Karpas-422 (cell line): ENCODE results near the gene BMP8A. TPM values are rescaled to one million over a fixed set of nuclear protein-coding genes. Genes with fewer than 3 reads are reported as not detected.
A peak's percentile ranks its signal among the peaks of the same experiment; 100 is the strongest.
"Not testable (repeated sequence)": the region's sequence is repeated elsewhere in the genome, so short reads cannot be mapped to it uniquely, and the experiment has no call there.

Source experiments
- DNase-seq: peaks from one replicate; pipeline ENCODE4 v3.0.0-alpha.2; 2015
- H2AFZ ChIP-seq: fragments of 200-600 bp; sonication (generic); 2 replicates; pipeline ENCODE4 v1.6.1; 2014; ENCODE audit warnings: antibody characterized with exemption, low read length, mixed read lengths
- H3K27ac ChIP-seq: fragments of 200-600 bp; sonication (generic); 2 replicates; pipeline ENCODE4 v1.5.1; 2014; ENCODE audit warnings: mild to moderate bottlenecking, low read length, moderate library complexity
- H3K27me3 ChIP-seq: fragments of 200-600 bp; sonication (generic); 2 replicates; pipeline ENCODE4 v1.6.1; 2014; ENCODE audit warnings: low read length, mixed read lengths
- H3K36me3 ChIP-seq: fragments of 200-600 bp; sonication (generic); 2 replicates; pipeline ENCODE4 v1.6.1; 2014; ENCODE audit warnings: low read length, mixed read lengths; ENCODE audit not compliant: insufficient read depth
- H3K4me1 ChIP-seq: fragments of 200-600 bp; sonication (generic); 2 replicates; pipeline ENCODE4 v1.6.1; 2014; ENCODE audit warnings: mild to moderate bottlenecking, low read length, mixed read lengths
- H3K4me2 ChIP-seq: fragments of 200-600 bp; sonication (generic); 2 replicates; pipeline ENCODE4 v1.6.1; 2014; ENCODE audit warnings: low read length, low read depth, mild to moderate bottlenecking; ENCODE audit not compliant: poor library complexity, severe bottlenecking
- H3K4me3 ChIP-seq: fragments of 200-600 bp; sonication (generic); 2 replicates; pipeline ENCODE4 v1.5.1; 2014; ENCODE audit warnings: mild to moderate bottlenecking, antibody characterized with exemption, low read length, mixed read lengths
- H3K79me2 ChIP-seq: fragments of 200-600 bp; sonication (generic); 2 replicates; pipeline ENCODE4 v1.6.1; 2014; ENCODE audit warnings: mild to moderate bottlenecking, low read length, mixed read lengths
- H3K9ac ChIP-seq: fragments of 200-600 bp; sonication (generic); 2 replicates; pipeline ENCODE4 v1.6.0; 2014; ENCODE audit warnings: low read length
- H3K9me2 ChIP-seq: fragments of 200-600 bp; sonication (generic), shearing (Covaris generic); replicated peaks from 2 replicates; pipeline ENCODE4 v1.6.0; 2014; ENCODE audit warnings: mild to moderate bottlenecking, low read length, moderate library complexity; ENCODE audit not compliant: insufficient read depth
- H3K9me3 ChIP-seq: fragments of 300-700, 200-600 bp; sonication (generic); 2 replicates; pipeline ENCODE4 v1.6.1; 2014; ENCODE audit warnings: low read length, mixed read lengths
- H4K20me1 ChIP-seq: fragments of 200-600 bp; sonication (generic); 2 replicates; pipeline ENCODE4 v1.6.1; 2014; ENCODE audit warnings: mild to moderate bottlenecking, antibody characterized with exemption, low read length, low read depth; ENCODE audit not compliant: insufficient read depth
- total RNA-seq: library from RNA; depleted of rRNA; stranded (reverse); fragments of >200 nt; shearing (Covaris generic); gene quantifications from 2 replicates; pipeline ENCODE4 v1.2.3, GENCODE V29; 2014; ENCODE audit warnings: low replicate concordance

The BMP8A gene
- total RNA-seq, 1 experiment from 2014 or later = not detected

DNA sequence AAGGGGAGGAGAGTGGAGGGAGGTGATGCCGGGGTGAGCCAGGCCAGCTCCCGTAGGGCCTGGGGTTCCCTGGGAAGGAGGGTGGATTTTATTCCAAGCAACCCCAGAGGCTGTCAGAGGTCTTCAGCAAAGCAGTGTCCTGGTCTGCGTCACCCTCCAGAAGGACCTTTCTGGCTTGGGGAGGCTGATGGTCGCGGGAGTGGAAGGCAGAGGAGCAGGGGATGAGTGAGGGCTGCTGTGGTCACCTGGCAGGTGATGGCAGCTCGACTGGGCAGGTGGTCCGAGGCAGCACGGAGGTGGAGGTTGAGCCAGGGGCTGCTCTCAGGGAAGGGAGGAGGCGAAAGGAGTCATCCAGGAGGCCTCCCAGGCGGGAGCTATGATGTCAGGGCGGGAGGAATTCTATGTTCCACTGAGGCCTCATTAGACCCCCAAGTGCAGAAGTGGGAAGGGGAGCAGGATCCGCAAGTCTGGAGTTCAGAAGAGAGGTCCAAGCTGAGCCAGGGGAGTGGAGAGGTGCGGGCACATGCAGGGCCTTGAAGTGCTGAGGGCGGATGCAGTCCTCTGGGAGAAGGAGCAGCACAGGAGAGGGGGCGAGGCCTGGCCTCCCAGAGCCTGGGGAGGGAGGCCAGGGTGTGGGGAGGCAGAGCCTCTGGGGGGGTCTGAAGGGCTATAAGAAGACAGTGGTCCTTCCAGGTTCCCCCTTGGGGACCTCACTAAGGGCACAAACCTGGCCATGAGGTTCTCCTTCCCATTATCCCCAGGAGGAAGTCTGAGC, 33.3 kb downstream of the BMP8A start:
- H3K79me2 ChIP-seq = no peaks in the 10 kb centered on the region
- H3K36me3 ChIP-seq = no peaks in the 10 kb centered on the region; the same call in 1 of the 2 replicates
- peak; percentile 40 for DNase-seq
- peaks cover 17% of the 10 kb centered on the region for H3K4me1 ChIP-seq
- no peaks in the 10 kb centered on the region for H3K9me3 ChIP-seq
- H4K20me1 ChIP-seq = no peaks in the 10 kb centered on the region
- H3K9ac ChIP-seq = no peak overlapping the region
- no peak overlapping the region for H3K4me3 ChIP-seq
- no peak overlapping the region for H3K27ac ChIP-seq
- H2AFZ ChIP-seq = no peak overlapping the region
- no peak overlapping the region for H3K4me2 ChIP-seq
- H3K9me2 ChIP-seq = no peaks in the 10 kb centered on the region
- H3K27me3 ChIP-seq = no peaks in the 10 kb centered on the region

DNA sequence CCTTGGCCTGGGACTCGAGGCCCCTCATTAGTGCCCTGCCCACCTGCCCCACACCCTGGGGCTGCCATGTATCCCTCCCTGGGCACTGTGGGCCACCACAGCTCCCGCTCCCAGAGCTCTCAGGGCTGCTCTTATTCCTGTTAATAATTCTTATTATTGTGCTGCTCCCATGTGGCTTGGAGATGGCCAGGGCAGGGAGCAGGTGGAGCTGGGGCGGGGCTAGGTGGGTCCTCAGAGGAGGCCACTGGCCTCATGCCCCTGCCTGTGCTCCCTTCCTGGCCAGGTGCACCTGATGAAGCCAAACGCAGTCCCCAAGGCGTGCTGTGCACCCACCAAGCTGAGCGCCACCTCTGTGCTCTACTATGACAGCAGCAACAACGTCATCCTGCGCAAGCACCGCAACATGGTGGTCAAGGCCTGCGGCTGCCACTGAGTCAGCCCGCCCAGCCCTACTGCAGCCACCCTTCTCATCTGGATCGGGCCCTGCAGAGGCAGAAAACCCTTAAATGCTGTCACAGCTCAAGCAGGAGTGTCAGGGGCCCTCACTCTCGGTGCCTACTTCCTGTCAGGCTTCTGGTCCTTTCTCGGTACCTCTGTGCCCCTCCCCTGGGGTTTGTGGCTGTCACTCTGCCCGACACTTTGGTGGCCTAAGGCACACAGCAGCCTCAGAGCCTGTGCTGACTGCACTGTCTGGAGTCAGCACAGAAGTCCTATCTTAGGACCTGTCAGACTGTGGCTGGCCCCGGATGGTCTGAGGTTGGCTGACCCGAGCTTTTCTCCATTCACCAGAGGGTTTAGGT, 34.1 kb downstream of the BMP8A start:
- Histone ChIP-seq H3K4me3 (no peak overlapping the region), H2AFZ (no peak overlapping the region), H3K9me2 (no peaks in the 10 kb centered on the region), H3K27me3 (no peaks in the 10 kb centered on the region), H3K9me3 (no peaks in the 10 kb centered on the region), H3K4me1 (peaks cover 17% of the 10 kb centered on the region), H3K4me2 (peak overlapping the region; percentile 42), H3K79me2 (no peaks in the 10 kb centered on the region), H4K20me1 (no peaks in the 10 kb centered on the region), H3K27ac (no peak overlapping the region), H3K36me3 (no peaks in the 10 kb centered on the region; the same call in 1 of the 2 replicates), H3K9ac (peak overlapping the region; percentile 45)
- DNase-seq = peak; percentile 88

DNA sequence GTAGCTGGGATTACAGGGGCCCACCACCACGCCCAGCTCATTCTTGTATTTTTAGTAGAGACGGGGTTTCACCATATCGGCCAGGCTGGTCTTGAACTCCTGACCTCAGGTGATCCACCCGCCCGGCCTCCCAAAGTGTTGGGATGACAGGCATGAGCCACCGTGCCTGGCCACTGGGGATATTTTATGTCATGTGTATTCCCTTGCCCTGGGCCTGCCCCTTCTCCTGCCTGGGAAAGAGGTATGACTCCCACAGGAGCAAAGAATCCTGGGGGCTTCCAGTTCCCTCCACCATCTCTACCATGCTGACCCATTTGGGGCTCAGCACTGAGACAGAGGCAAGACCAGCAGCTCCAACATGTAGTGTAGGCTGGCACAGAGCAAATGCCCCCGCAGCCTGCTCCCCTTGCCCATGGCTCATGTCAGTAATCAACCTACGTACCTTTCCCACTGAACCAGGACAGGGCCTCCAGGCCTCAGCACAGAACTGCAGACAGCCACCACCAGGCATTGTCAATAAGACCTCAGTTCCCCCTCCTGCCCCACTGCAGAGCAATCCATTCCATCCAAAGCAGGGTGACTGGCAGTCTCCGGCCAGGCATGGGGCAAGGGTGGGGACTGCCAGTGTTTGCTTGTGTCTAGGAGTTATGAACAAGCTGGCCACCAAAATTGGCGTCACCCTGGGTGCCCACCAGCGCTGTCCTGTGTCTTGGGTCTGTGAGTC, 35.2 kb downstream of the BMP8A start:
- Histone ChIP-seq H3K4me1 (peaks cover 17% of the 10 kb centered on the region), H3K79me2 (no peaks in the 10 kb centered on the region), H3K27me3 (no peaks in the 10 kb centered on the region), H3K4me2 (no peak overlapping the region), H2AFZ (no peak overlapping the region), H3K9me2 (no peaks in the 10 kb centered on the region), H3K36me3 (no peaks in the 10 kb centered on the region; the same call in 1 of the 2 replicates), H3K27ac (no peak overlapping the region), H3K4me3 (no peak overlapping the region), H4K20me1 (no peaks in the 10 kb centered on the region), H3K9ac (no peak overlapping the region), H3K9me3 (no peaks in the 10 kb centered on the region)
- DNase-seq = peak; percentile 17

DNA sequence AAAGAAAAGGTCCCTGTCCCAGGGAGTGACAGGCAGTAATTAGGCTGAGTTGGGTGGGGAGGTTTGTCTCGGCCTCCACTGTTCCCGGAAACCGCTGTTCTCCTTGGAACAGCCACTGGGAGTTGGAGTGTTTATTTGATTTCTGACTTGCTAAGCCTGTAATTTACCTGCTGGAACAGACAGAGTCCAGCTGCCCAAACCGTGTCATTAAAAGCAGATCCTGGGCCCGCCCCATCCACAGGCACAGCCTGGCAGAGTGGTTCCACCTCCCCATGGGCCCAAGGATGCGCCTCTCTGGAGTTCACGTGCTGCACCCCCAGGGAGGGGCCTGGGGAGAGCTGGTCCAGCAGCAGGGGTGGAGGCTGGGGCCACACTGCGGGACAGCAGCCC, 35.7 kb downstream of the BMP8A start:
- not testable (repeated sequence) for H4K20me1 ChIP-seq, H3K4me2 ChIP-seq, H3K79me2 ChIP-seq, H2AFZ ChIP-seq, H3K36me3 ChIP-seq, H3K27ac ChIP-seq, DNase-seq, H3K9me3 ChIP-seq, H3K4me3 ChIP-seq, H3K9ac ChIP-seq, H3K9me2 ChIP-seq, H3K27me3 ChIP-seq
- H3K4me1 ChIP-seq = peaks cover 17% of the 10 kb centered on the region

DNA sequence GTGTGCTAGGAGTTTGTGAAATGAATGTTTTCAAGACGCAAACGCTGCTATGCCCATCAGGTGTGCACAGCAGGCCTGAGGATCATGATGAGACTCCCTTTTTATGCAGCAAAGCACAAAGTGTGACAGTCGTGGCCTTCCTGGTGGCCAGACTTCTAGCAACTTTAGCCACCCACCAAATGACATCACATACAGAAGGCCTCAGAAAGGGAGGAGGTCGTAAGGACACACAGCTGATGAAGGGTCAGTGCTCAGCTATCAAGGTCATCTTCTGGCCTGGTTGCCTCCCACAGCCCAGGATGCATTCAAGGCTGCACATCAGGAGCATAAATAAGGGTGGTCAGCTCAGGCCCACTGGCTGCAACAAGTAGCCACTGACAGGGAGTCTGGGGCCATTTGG, 36.6 kb downstream of the BMP8A start:
- no peak overlapping the region for H3K4me3 ChIP-seq
- H3K79me2 ChIP-seq = no peaks in the 10 kb centered on the region
- no peak overlapping the region for H3K4me2 ChIP-seq
- DNase-seq = peak; percentile 31
- H3K4me1 ChIP-seq = peaks cover 17% of the 10 kb centered on the region
- H3K9me3 ChIP-seq = no peaks in the 10 kb centered on the region
- peaks cover 6% of the 10 kb centered on the region; the same call in 1 of the 2 replicates for H3K36me3 ChIP-seq
- no peak overlapping the region for H2AFZ ChIP-seq
- H3K9me2 ChIP-seq = no peaks in the 10 kb centered on the region
- no peak overlapping the region for H3K27ac ChIP-seq
- no peaks in the 10 kb centered on the region for H3K27me3 ChIP-seq
- H3K9ac ChIP-seq = no peak overlapping the region
- no peaks in the 10 kb centered on the region for H4K20me1 ChIP-seq

DNA sequence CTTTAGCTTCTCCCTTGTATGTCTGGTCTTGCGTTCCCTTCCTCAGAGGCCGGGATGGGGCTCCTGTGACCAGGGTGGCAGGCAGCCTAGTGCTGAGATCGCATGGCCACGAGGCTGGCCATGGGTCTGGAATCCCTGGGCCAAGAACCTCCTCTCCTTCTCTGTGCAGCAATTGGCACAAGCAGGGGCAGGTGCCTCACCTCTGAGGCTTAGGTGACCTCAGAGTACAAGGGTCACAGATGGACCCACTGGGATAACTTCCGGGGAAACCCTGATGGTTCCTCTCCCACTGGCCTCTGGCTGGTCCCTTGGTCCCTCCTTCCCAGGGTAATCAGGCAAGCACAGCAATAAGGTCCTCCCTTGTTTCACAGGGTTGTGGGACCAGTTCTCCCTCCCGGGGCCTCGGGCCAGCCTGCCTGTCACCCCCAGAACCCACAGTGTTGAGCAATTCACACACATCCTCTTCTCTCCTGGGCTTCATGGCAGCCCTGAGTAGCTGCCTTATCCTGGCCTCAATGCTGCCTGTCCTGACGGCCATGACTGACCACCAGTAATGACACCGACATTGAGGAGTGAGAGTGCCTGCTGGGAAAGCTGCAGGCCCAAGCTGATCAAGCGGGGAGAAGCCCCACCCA, 38.6 kb downstream of the BMP8A start:
- Histone ChIP-seq H3K79me2 (no peaks in the 10 kb centered on the region), H3K9me3 (no peaks in the 10 kb centered on the region), H3K4me2 (no peak overlapping the region), H3K4me1 (peaks cover 17% of the 10 kb centered on the region), H3K27me3 (no peaks in the 10 kb centered on the region), H2AFZ (no peak overlapping the region), H3K4me3 (no peak overlapping the region), H3K27ac (no peak overlapping the region), H3K36me3 (peaks cover 6% of the 10 kb centered on the region; the same call in 1 of the 2 replicates), H3K9me2 (no peaks in the 10 kb centered on the region), H3K9ac (no peak overlapping the region), H4K20me1 (no peaks in the 10 kb centered on the region)
- DNase-seq = peak; percentile 15

DNA sequence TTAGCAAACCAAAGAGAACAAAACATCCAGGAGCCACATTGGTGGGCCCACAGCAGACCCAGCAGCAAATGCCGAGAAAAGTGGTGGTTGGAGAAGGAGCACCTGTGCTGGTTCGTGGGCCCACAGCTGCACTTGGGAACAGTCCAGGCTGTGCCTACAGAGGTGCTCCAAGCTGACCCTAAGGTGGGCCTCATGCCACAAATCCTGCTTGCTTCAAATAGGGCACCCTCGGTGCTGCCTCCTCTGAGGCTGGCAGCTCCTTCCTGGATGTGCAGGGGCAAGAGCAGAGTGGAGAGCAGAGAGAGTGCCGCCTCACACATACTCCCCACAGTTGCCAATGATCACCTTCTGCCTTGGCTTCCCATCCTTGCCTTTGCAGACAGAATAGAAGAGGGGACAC, 40.1 kb downstream of the BMP8A start:
- peaks cover 5% of the 10 kb centered on the region for H3K4me1 ChIP-seq
- no peaks in the 10 kb centered on the region for H3K79me2 ChIP-seq
- no peaks in the 10 kb centered on the region for H3K9me2 ChIP-seq
- no peak overlapping the region for H2AFZ ChIP-seq
- H3K9me3 ChIP-seq = no peaks in the 10 kb centered on the region
- DNase-seq = peak; percentile 16
- peaks cover 9% of the 10 kb centered on the region; the same call in 1 of the 2 replicates for H3K36me3 ChIP-seq
- H4K20me1 ChIP-seq = no peaks in the 10 kb centered on the region
- H3K9ac ChIP-seq = no peak overlapping the region
- H3K27ac ChIP-seq = no peak overlapping the region
- no peaks in the 10 kb centered on the region for H3K27me3 ChIP-seq
- H3K4me2 ChIP-seq = no peak overlapping the region
- no peak overlapping the region for H3K4me3 ChIP-seq
